Pancreas (tissue), 10 donors: ENCODE results near the gene NPHP4. TPM values are rescaled to one million over a fixed set of nuclear protein-coding genes. Genes with fewer than 3 reads are reported as not detected.
A peak's percentile ranks its signal among the peaks of the same experiment; 100 is the strongest.

Experiments
- ATAC-seq, 4 donors: fragments of 200-7000 bp; cut with Tn5 transposase; one replicate each; pipeline versions ENCODE4 v1.8.0 to v1.9.1; 2020; ENCODE audit warnings: mild to moderate bottlenecking in 4 of 4, moderate library complexity in 4 of 4
- DNase-seq, 6 donors: peaks; one replicate each; pipeline ENCODE4 v3.0.0-alpha.2; 2020
- FAIRE-seq: peaks from 2 replicates; lab custom pipeline; 2012; peaks lifted over from hg19 to GRCh38; lab: Jason Lieb, UNC
- H3K27ac ChIP-seq, 4 donors: fragments of 200-600 bp; sonication (generic); 1 replicate in 3 of 4; 2 replicates in 1 of 4; pipeline versions ENCODE4 v1.5.0 to v1.8.0; 2020
- H3K27me3 ChIP-seq, 4 donors: fragments of 200-600 bp; one replicate each; pipeline ENCODE4 v1.8.0; 2021
- H3K36me3 ChIP-seq, 3 donors: fragments of 200-600 bp; sonication (generic) in 1 of 3; one replicate each; pipeline versions ENCODE4 v1.5.0 to v1.8.0; 2020 to 2021
- H3K4me1 ChIP-seq, 3 donors: fragments of 200-600 bp; one replicate each; pipeline ENCODE4 v1.8.0; 2021
- H3K4me3 ChIP-seq, 4 donors: fragments of 200-600 bp; sonication (generic) in 2 of 4; one replicate each; pipeline versions ENCODE4 v1.5.0 to v1.8.0; 2020 to 2021
- H3K9me3 ChIP-seq, 4 donors: fragments of 200-600 bp; one replicate each; pipeline ENCODE4 v1.8.0; 2021
- WGBS, 2 donors: extraction: QIAGEN DNeasy Blood & Tissue Kit; methylation state at CpG; one replicate each; pipeline ENCODE4 v1.1.7; 2013; 5-methylcytosine and 5-hydroxymethylcytosine counted together
- intact Hi-C, 3 donors: fragments of 100-400 bp; cut with DNase I; formaldehyde crosslinking; loops; one replicate each; pipeline versions ENCODE4 v1.11.1 to v1.14.2; 2022
- polyA plus RNA-seq, 2 donors: library from polyadenylated mRNA; stranded (reverse); fragments of 200-250 nt; gene quantifications; one replicate each; pipeline ENCODE4 v1.2.3, GENCODE V29; 2013
- total RNA-seq, 6 donors: library from RNA; stranded (reverse); fragmentation: NEBNext Ultra II Directional in 4 of 6; extraction: Animal tissue kit (Norgen Biotek cat#: 25700) in 4 of 6; gene quantifications; one replicate each; pipeline versions ENCODE4 v1.2.1 to v1.2.4, GENCODE V29; 2021 to 2023
- TF ChIP-seq, protein P1 (sequence below), 4 donors: fragments of 200-600 bp; sonication (generic) in 3 of 4; IDR thresholded peaks; one replicate each; pipeline versions ENCODE4 v1.5.0 to v1.8.0; 2021; ENCODE audit warnings: antibody characterized with exemption in 4 of 4
- donor health status: healthy with polysubstance abuse.
- donor health status: DM: no; HTN: no; CAD: no; lungs with moderate emphysema.
- donor health status: DM: no; HTN: no; CAD: no.
- donor health status: control.
- donor health status: control.
- donor health status: Bipolar disorder and iron deficiency.
- donor health status: DM: yes; HTN: yes; CAD: no.
- donor health status: DM: no; HTN: no; CAD: no.
- donor health status: DM: no; HTN: no; CAD: no.
- donor health status: DM: yes; HTN: yes; CAD: no.

The NPHP4 gene
- total and polyA plus RNA-seq, 8 donors = 4.0 to 9.7 (median 5.7) TPM

DNA sequence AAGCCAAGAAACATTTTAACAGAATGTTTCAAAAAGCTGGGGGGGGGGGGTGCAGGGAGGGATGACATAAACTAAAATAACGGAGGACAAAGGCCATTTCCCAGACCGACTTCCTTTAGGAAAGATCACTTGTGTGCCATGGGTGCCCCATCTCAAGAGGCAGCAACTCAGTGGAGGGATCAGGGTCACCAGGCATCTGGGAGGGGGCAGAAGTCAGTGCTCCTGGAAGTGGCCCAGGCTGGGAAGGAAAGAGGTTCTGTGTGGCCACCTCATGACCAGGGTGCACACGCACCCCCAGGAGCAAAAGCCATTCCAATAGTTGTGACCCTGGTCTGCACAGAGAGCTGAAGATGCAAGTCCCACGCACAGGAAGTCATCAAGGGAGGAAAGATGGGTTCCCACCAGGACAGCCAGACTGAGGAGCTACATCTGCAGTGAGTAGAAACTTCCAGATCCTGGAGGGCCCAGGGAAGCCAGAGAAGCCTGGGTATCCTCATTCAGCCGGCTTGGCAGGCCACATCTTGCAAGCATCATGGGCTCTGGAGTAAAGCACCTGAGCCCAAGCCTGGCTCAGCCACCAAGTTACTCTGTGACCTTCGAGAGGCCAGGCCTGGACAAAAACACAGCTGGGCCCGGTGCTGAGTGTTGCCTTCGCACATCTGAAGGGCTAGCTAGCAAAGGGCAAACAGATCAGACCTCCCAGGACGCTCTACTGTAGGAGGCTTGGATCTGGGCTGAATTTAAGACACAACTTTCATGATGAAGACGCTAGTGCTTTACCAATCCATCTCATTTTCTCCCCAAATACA, 36.0 kb downstream of the NPHP4 start:
- DNase-seq (peak in 1 of 6 donors; percentile 36), FAIRE-seq (no peak), ATAC-seq (no peak)
- Histone ChIP-seq H3K36me3 (no peaks in the 10 kb centered on the region), H3K27me3 (no peaks in the 10 kb centered on the region), H3K9me3 (no peaks in the 10 kb centered on the region), H3K4me3 (no peak overlapping the region), H3K4me1 (no peaks in the 10 kb centered on the region), H3K27ac (no peak overlapping the region)
- TF ChIP-seq, protein P1, sequence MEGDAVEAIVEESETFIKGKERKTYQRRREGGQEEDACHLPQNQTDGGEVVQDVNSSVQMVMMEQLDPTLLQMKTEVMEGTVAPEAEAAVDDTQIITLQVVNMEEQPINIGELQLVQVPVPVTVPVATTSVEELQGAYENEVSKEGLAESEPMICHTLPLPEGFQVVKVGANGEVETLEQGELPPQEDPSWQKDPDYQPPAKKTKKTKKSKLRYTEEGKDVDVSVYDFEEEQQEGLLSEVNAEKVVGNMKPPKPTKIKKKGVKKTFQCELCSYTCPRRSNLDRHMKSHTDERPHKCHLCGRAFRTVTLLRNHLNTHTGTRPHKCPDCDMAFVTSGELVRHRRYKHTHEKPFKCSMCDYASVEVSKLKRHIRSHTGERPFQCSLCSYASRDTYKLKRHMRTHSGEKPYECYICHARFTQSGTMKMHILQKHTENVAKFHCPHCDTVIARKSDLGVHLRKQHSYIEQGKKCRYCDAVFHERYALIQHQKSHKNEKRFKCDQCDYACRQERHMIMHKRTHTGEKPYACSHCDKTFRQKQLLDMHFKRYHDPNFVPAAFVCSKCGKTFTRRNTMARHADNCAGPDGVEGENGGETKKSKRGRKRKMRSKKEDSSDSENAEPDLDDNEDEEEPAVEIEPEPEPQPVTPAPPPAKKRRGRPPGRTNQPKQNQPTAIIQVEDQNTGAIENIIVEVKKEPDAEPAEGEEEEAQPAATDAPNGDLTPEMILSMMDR (IDR thresholded peaks at IDR 0.05) = no peak
- WGBS, 2 donors = 77 to 78% methylated on average over 10 of the region's 10 CpGs
- intact Hi-C loops = no loop called here

DNA sequence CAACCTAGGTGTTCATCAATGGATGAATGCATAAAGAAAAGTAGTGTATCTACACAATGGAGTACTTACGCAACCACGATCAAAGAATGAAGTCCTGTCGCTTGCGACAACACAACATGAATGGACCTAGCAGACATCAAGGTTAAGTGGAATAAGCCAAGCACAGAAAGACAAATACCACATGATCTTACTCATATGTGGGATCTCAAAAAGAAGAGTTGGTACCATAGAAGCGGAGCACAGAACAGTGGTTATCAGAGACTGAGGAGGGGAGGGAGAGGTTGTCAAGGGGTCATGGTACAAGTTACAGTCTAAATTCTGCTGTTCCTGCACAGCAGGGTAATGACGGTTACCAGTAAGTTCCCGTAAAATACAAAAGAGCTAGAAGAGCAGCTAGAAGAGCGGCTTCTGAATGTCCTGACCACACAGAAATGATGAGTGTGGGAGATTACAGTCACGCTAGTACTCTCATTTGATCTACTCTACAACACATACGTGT, 36.7 kb downstream of the NPHP4 start:
- Histone ChIP-seq H3K27me3 (no peaks in the 10 kb centered on the region), H3K27ac (no peak overlapping the region), H3K4me3 (no peak overlapping the region), H3K36me3 (no peaks in the 10 kb centered on the region), H3K4me1 (no peaks in the 10 kb centered on the region), H3K9me3 (no peaks in the 10 kb centered on the region)
- intact Hi-C loops = no loop called here
- FAIRE-seq (no peak), DNase-seq (no peak), ATAC-seq (no peak)
- TF ChIP-seq, protein P1 (IDR thresholded peaks at IDR 0.05) = no peak
- 94 to 96% methylated on average over 10 of the region's 10 CpGs for WGBS, 2 donors

DNA sequence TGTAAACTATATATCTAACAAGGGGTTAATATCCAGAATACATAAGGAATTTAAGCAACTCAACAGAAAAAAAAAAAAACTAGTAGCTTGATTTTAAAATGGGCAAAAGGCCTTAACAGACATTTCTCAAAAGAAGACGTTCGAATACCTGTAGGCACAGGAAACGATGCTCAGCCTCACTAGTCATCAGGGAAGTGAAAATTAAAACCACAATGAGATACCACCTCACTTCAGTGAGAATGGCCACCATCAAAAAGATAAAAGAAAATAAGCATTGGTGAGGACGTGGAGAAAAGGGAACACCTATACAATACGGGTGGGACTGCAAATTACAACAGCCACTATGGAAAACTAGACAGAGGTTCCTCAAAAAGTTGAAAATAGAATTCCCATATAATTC, 37.3 kb downstream of the NPHP4 start:
- 89 to 93% methylated on average over 5 of the region's 5 CpGs for WGBS, 2 donors
- no peaks in the 10 kb centered on the region for H3K27me3 ChIP-seq
- H3K4me1 ChIP-seq = no peaks in the 10 kb centered on the region
- no peak overlapping the region for H3K4me3 ChIP-seq
- TF ChIP-seq, protein P1 (IDR thresholded peaks at IDR 0.05) = no peak
- no peak for FAIRE-seq
- H3K27ac ChIP-seq = no peak overlapping the region
- H3K9me3 ChIP-seq = no peaks in the 10 kb centered on the region
- no peak for DNase-seq
- ATAC-seq = no peak
- intact Hi-C loops = no loop called here
- H3K36me3 ChIP-seq = no peaks in the 10 kb centered on the region

DNA sequence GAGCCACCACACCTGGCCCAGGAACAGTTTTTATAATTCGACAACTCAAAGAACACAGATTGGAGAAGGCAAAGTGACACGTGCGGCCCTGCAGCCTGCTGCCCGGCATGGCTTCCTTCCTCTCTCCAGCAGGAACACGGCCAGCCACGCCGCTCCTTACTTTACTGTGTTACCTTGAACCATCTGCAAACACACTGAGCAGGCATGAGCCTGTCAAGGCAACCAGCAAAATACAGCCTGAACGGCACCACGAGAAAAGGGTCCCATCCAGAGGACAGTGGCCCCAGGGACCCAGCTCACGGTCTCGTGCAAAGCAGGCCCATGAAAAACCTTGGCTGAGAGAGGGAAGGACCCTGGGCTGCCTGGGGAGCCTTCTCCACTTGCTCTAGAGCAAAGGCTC, 38.8 kb downstream of the NPHP4 start:
- FAIRE-seq = no peak
- WGBS, 2 donors = 97% methylated on average over 11 of the region's 11 CpGs
- H3K4me1 ChIP-seq = no peaks in the 10 kb centered on the region
- TF ChIP-seq, protein P1 (IDR thresholded peaks at IDR 0.05) = no peak
- no peaks in the 10 kb centered on the region for H3K36me3 ChIP-seq
- intact Hi-C loops = no loop called here
- no peak overlapping the region for H3K4me3 ChIP-seq
- ATAC-seq = no peak
- no peak overlapping the region for H3K27ac ChIP-seq
- H3K9me3 ChIP-seq = no peaks in the 10 kb centered on the region
- peak in 1 of 6 donors; percentile 29 for DNase-seq
- H3K27me3 ChIP-seq = no peaks in the 10 kb centered on the region

DNA sequence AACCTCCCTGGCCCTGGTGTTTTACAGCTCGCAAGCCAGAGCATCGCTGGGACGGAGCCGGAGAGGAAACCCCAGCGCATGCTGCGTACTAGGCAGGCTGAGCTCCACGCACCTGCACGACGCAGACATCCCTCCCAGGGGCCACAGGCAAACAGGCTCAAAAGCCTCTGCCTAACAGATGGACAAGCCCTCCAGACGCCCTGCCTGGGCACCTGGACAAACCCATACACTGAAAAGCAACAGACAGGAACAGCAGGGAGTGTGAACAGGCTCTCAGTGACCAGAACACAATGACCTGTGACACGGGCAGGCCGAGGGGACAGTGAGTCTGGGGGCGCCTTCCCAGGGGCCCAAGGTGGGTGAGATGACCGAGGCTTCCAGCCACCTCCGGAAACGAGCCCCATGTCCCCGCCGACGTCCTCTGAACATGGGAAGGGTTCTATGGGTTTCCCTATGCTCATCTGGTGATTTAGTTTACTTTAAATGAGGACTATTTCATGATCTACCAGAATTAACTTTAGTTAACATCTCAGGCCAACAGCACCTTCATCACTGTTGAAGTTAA, 40.3 kb downstream of the NPHP4 start:
- Histone ChIP-seq H3K9me3 (no peaks in the 10 kb centered on the region), H3K27me3 (no peaks in the 10 kb centered on the region), H3K4me1 (no peaks in the 10 kb centered on the region), H3K27ac (no peak overlapping the region), H3K4me3 (no peak overlapping the region), H3K36me3 (peaks cover 0 to 6% (median 0%) of the 10 kb centered on the region in 3 donors)
- no peak for ATAC-seq
- no peak for FAIRE-seq
- intact Hi-C loops = no loop called here
- 92 to 94% methylated on average over 19 of the region's 19 CpGs for WGBS, 2 donors
- TF ChIP-seq, protein P1 (IDR thresholded peaks at IDR 0.05) = no peak
- peak in 1 of 6 donors; percentile 20 for DNase-seq
